ENCODE measurements around the gene CAMK2G.
A peak's percentile ranks its signal among the peaks of the same experiment; 100 is the strongest.

The CAMK2G gene

DNA sequence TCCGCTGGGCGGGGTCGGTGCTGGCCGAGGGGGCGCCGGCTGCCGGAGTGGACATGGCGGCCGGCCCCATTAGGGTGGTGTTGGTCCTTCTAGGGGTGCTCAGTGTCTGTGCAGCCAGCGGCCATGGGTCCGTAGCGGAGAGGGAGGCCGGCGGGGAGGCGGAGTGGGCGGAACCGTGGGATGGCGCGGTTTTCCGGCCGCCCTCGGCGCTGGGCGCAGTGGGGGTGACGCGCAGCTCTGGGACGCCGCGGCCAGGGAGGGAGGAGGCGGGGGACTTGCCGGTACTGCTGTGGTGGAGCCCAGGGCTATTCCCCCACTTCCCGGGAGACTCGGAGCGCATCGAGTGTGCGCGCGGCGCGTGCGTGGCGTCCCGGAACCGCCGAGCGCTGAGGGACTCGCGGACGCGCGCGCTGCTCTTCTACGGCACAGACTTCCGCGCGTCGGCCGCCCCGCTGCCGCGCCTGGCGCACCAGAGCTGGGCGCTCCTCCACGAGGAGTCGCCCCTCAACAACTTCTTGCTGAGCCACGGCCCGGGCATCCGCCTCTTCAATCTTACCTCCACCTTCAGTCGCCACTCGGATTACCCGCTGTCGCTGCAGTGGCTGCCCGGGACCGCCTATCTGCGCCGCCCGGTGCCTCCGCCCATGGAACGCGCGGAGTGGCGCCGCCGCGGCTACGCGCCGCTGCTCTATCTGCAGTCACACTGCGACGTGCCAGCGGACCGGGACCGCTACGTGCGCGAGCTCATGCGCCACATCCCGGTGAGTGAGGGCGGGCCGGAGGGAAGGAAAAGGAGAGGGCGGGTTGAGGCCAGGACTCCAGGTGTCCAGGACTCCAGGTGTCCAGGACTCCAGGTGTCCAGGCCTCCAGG is 101.8 kb downstream of the CAMK2G start:
- Histone ChIP-seq H3K14ac (ENCODE audit: low read length) (peak overlapping the region; percentile 97), H3K79me1 (ENCODE audit: low read length) (peaks cover 12% of the 10 kb centered on the region), H2AFZ (ENCODE audit: insufficient read depth, low read length, poor library complexity) (peak overlapping the region; percentile 84), H4K12ac (ENCODE audit: low read depth, low read length) (peak overlapping the region; percentile 97), H4K91ac (ENCODE audit: low read depth, low read length) (peak overlapping the region; percentile 98), H2BK12ac (ENCODE audit: low read length) (no peak overlapping the region), H3K27ac (ENCODE audit: low read depth, low read length) (peak overlapping the region; percentile 98), H3K18ac (ENCODE audit: low read length) (peak overlapping the region; percentile 84), H3K79me2 (ENCODE audit: control insufficient read depth, insufficient read depth, low read length, poor library complexity) (peaks cover 12% of the 10 kb centered on the region), H3K4me2 (ENCODE audit: low read length) (peak overlapping the region; percentile 86), H3K9me3 (ENCODE audit: insufficient read depth, low read depth, low read length) (peaks cover 3% of the 10 kb centered on the region), H2AK5ac (ENCODE audit: low read length) (peak overlapping the region; percentile 55), H3K9ac (ENCODE audit: low read length) (peak overlapping the region; percentile 94), H3K23ac (ENCODE audit: low read length) (no peak overlapping the region), H4K8ac (ENCODE audit: low read depth, low read length) (peak overlapping the region; percentile 97), H3K36me3 (ENCODE audit: control insufficient read depth in 1 of 2, insufficient read depth in 2 of 2, low read length in 2 of 2) (peaks cover 36 to 49% of the 10 kb centered on the region in 2 experiments), H3K4me3 (ENCODE audit: low read depth, low read length) (peak overlapping the region; percentile 97), H3K27me3 (ENCODE audit: insufficient read depth, low read length) (no peaks in the 10 kb centered on the region), H2BK120ac (ENCODE audit: insufficient read depth, low read length, poor library complexity) (peak overlapping the region; percentile 92), H2BK5ac (ENCODE audit: low read depth, low read length, poor library complexity) (peak overlapping the region; percentile 82), H3K4ac (ENCODE audit: low read depth, low read length) (peak overlapping the region; percentile 87), H3K4me1 (ENCODE audit: control insufficient read depth in 1 of 2, insufficient read depth in 2 of 2, low read length in 2 of 2) (peaks cover 6 to 18% of the 10 kb centered on the region in 2 experiments)
- DNase-seq: peak; percentile 82 to 85
- WGBS (ENCODE audit: extremely low coverage, insufficient coverage, insufficient read length): no CpG with 5 or more reads among the region's 101 CpGs

DNA sequence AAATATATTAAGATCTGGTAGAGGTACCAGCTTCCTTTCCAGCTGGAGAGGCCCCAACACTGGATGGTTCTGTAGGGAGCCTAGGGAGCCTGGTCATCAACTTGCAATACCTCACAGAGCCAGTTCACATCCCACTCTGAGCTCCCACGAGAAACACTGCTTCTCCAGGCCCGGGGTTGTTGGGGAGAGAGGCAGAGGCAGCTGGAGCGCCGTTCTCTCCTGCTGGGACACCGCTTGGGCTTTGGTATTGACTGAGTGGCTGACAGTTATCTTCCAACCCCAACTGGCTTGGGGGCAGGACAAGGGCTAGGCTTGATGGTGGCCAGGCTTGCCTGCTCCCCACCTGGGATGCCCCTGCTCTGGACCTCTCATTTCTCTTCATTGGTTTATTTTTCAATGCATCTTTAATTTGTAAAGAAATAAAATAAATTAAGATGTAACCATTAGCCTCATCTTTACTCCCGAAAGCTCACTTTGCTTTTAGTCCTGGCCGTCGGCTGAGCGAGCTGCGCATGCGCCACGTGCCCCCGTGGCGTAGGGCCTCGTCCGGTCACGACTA is 102.6 kb downstream of the CAMK2G start:
- Histone ChIP-seq H3K14ac (ENCODE audit: low read length) (peak overlapping the region; percentile 97), H3K18ac (ENCODE audit: low read length) (peak overlapping the region; percentile 84), H2BK12ac (ENCODE audit: low read length) (no peak overlapping the region), H3K4me2 (ENCODE audit: low read length) (peak overlapping the region; percentile 86), H2AFZ (ENCODE audit: insufficient read depth, low read length, poor library complexity) (no peak overlapping the region), H3K79me2 (ENCODE audit: control insufficient read depth, insufficient read depth, low read length, poor library complexity) (peaks cover 12% of the 10 kb centered on the region), H2BK5ac (ENCODE audit: low read depth, low read length, poor library complexity) (peak overlapping the region; percentile 82), H3K4me1 (ENCODE audit: control insufficient read depth in 1 of 2, insufficient read depth in 2 of 2, low read length in 2 of 2) (peaks cover 6 to 18% of the 10 kb centered on the region in 2 experiments), H4K91ac (ENCODE audit: low read depth, low read length) (peak overlapping the region; percentile 98), H3K79me1 (ENCODE audit: low read length) (peaks cover 12% of the 10 kb centered on the region), H4K12ac (ENCODE audit: low read depth, low read length) (peak overlapping the region; percentile 23), H3K27me3 (ENCODE audit: insufficient read depth, low read length) (no peaks in the 10 kb centered on the region), H2AK5ac (ENCODE audit: low read length) (peak overlapping the region; percentile 1), H3K9me3 (ENCODE audit: insufficient read depth, low read depth, low read length) (peaks cover 3% of the 10 kb centered on the region), H3K36me3 (ENCODE audit: control insufficient read depth in 1 of 2, insufficient read depth in 2 of 2, low read length in 2 of 2) (peaks cover 38 to 54% of the 10 kb centered on the region in 2 experiments), H3K23ac (ENCODE audit: low read length) (no peak overlapping the region), H3K9ac (ENCODE audit: low read length) (peak overlapping the region; percentile 94), H3K27ac (ENCODE audit: low read depth, low read length) (peak overlapping the region; percentile 98), H2BK120ac (ENCODE audit: insufficient read depth, low read length, poor library complexity) (no peak overlapping the region), H3K4me3 (ENCODE audit: low read depth, low read length) (peak overlapping the region; percentile 97), H4K8ac (ENCODE audit: low read depth, low read length) (peak overlapping the region; percentile 97), H3K4ac (ENCODE audit: low read depth, low read length) (peak overlapping the region; percentile 2)
- WGBS (ENCODE audit: extremely low coverage, insufficient coverage, insufficient read length): no CpG with 5 or more reads among the region's 17 CpGs
- peak in 1 of 2 donors; percentile 88 for DNase-seq

DNA sequence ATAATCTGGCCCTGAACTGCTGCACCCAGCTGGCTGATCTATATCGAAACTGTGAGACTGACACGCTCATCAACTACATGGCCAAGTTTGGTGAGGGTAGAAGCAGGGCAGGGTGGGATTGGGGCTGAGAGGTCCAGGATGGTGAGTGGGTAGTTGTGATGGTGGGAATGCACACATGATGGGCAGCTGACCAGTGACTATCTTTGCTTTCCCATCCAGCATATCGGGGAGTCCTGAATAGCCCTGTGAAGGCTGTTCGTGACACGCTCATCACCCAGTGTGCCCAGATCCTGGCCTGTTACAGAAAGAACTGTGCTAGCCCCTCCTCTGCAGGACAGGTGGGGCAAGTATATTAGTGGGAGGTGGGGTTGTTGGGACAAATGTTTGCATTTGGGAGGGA is 105.0 kb downstream of the CAMK2G start:
- Histone ChIP-seq H2AFZ (ENCODE audit: insufficient read depth, low read length, poor library complexity) (no peak overlapping the region), H4K91ac (ENCODE audit: low read depth, low read length) (no peak overlapping the region), H3K27me3 (ENCODE audit: insufficient read depth, low read length) (no peaks in the 10 kb centered on the region), H2BK12ac (ENCODE audit: low read length) (no peak overlapping the region), H3K9me3 (ENCODE audit: insufficient read depth, low read depth, low read length) (peaks cover 3% of the 10 kb centered on the region), H4K8ac (ENCODE audit: low read depth, low read length) (no peak overlapping the region), H2AK5ac (ENCODE audit: low read length) (no peak overlapping the region), H3K4me2 (ENCODE audit: low read length) (no peak overlapping the region), H3K79me2 (ENCODE audit: control insufficient read depth, insufficient read depth, low read length, poor library complexity) (peaks cover 12% of the 10 kb centered on the region), H3K36me3 (ENCODE audit: control insufficient read depth in 1 of 2, insufficient read depth in 2 of 2, low read length in 2 of 2) (peaks cover 41 to 68% of the 10 kb centered on the region in 2 experiments), H3K4me1 (ENCODE audit: control insufficient read depth in 1 of 2, insufficient read depth in 2 of 2, low read length in 2 of 2) (peaks cover 3 to 11% of the 10 kb centered on the region in 2 experiments), H4K12ac (ENCODE audit: low read depth, low read length) (no peak overlapping the region), H2BK5ac (ENCODE audit: low read depth, low read length, poor library complexity) (no peak overlapping the region), H3K27ac (ENCODE audit: low read depth, low read length) (no peak overlapping the region), H3K23ac (ENCODE audit: low read length) (no peak overlapping the region), H2BK120ac (ENCODE audit: insufficient read depth, low read length, poor library complexity) (no peak overlapping the region), H3K14ac (ENCODE audit: low read length) (no peak overlapping the region), H3K79me1 (ENCODE audit: low read length) (peaks cover 12% of the 10 kb centered on the region), H3K4ac (ENCODE audit: low read depth, low read length) (no peak overlapping the region), H3K18ac (ENCODE audit: low read length) (no peak overlapping the region), H3K4me3 (ENCODE audit: low read depth, low read length) (no peak overlapping the region), H3K9ac (ENCODE audit: low read length) (no peak overlapping the region)
- no CpG with 5 or more reads among the region's 5 CpGs for WGBS (ENCODE audit: extremely low coverage, insufficient coverage, insufficient read length)
- DNase-seq: no peak

GRCh38 chr10:73768881-73769280 is 105.5 kb downstream of the CAMK2G start:
- Histone ChIP-seq H3K14ac (ENCODE audit: low read length) (no peak overlapping the region), H2BK5ac (ENCODE audit: low read depth, low read length, poor library complexity) (no peak overlapping the region), H4K8ac (ENCODE audit: low read depth, low read length) (no peak overlapping the region), H3K23ac (ENCODE audit: low read length) (no peak overlapping the region), H2AFZ (ENCODE audit: insufficient read depth, low read length, poor library complexity) (no peak overlapping the region), H3K9ac (ENCODE audit: low read length) (no peak overlapping the region), H2AK5ac (ENCODE audit: low read length) (no peak overlapping the region), H3K79me1 (ENCODE audit: low read length) (peaks cover 12% of the 10 kb centered on the region), H4K12ac (ENCODE audit: low read depth, low read length) (no peak overlapping the region), H3K4me1 (ENCODE audit: control insufficient read depth in 1 of 2, insufficient read depth in 2 of 2, low read length in 2 of 2) (peaks cover 3 to 10% of the 10 kb centered on the region in 2 experiments), H3K27ac (ENCODE audit: low read depth, low read length) (no peak overlapping the region), H3K9me3 (ENCODE audit: insufficient read depth, low read depth, low read length) (peaks cover 3% of the 10 kb centered on the region), H2BK12ac (ENCODE audit: low read length) (no peak overlapping the region), H3K4me2 (ENCODE audit: low read length) (no peak overlapping the region), H3K4me3 (ENCODE audit: low read depth, low read length) (no peak overlapping the region), H3K27me3 (ENCODE audit: insufficient read depth, low read length) (no peaks in the 10 kb centered on the region), H4K91ac (ENCODE audit: low read depth, low read length) (no peak overlapping the region), H3K79me2 (ENCODE audit: control insufficient read depth, insufficient read depth, low read length, poor library complexity) (peaks cover 12% of the 10 kb centered on the region), H2BK120ac (ENCODE audit: insufficient read depth, low read length, poor library complexity) (no peak overlapping the region), H3K4ac (ENCODE audit: low read depth, low read length) (no peak overlapping the region), H3K18ac (ENCODE audit: low read length) (no peak overlapping the region), H3K36me3 (ENCODE audit: control insufficient read depth in 1 of 2, insufficient read depth in 2 of 2, low read length in 2 of 2) (peaks cover 43 to 72% of the 10 kb centered on the region in 2 experiments)
- WGBS (ENCODE audit: extremely low coverage, insufficient coverage, insufficient read length): no CpG with 5 or more reads among the region's 11 CpGs
- DNase-seq: no peak
